ENCODE results near the gene MIDN. TPM values are rescaled to one million over a fixed set of nuclear protein-coding genes. Genes with fewer than 3 reads are reported as not detected.

MIDN gene
- total and polyA plus RNA-seq, 2 experiments from 2014 or later: 30.1 to 98.4 TPM

- H2AFZ ChIP-seq: no peak overlapping the region
- 91% methylated on average over 46 of the region's 46 CpGs for WGBS (ENCODE audit: low lambda C conversion rate, missing lambda C conversion rate)
- no peaks in the 10 kb centered on the region for H3K36me3 ChIP-seq (replicated peaks; ENCODE audit: insufficient read depth, low read depth)
- peak overlapping the region; percentile 98 for H3K27ac ChIP-seq
- peaks cover 30% of the 10 kb centered on the region for H4K20me1 ChIP-seq (ENCODE audit: insufficient read depth, poor library complexity, severe bottlenecking)
- H3K79me2 ChIP-seq: peaks cover 58% of the 10 kb centered on the region
- DNase-seq (ENCODE audit: low spot score): no peak
- no peaks in the 10 kb centered on the region for H3K27me3 ChIP-seq
- peaks cover 69% of the 10 kb centered on the region for H3K4me1 ChIP-seq (ENCODE audit: insufficient read depth)
- H3K9me2 ChIP-seq (replicated peaks; ENCODE audit: insufficient read depth): no peaks in the 10 kb centered on the region
- TF ChIP-seq EZH2phosphoT487 (IDR thresholded peaks at IDR 0.05; ENCODE audit: low read depth, severe bottlenecking, unreplicated experiment) (no peak), CTCF (IDR thresholded peaks at IDR 0.05; ENCODE audit: poor library complexity) (no peak), EZH2 (IDR thresholded peaks at IDR 0.05; ENCODE audit: borderline replicate concordance) (no peak)
- no peak overlapping the region for H3K4me2 ChIP-seq
- H3K4me3 ChIP-seq: no peak overlapping the region
- H3K9me3 ChIP-seq (ENCODE audit: low read depth): no peaks in the 10 kb centered on the region
Observed at GRCh38 chr19:1256646-1257474, 8.5 kb downstream of the MIDN start.

GRCh38 chr19:1257475-1258162, 9.2 kb downstream of the MIDN start:
- Histone ChIP-seq H3K27ac (peak overlapping the region; percentile 98), H3K79me2 (peaks cover 50% of the 10 kb centered on the region), H4K20me1 (ENCODE audit: insufficient read depth, poor library complexity, severe bottlenecking) (peaks cover 28% of the 10 kb centered on the region), H3K4me2 (peak overlapping the region; percentile 86), H3K9me2 (replicated peaks; ENCODE audit: insufficient read depth) (no peaks in the 10 kb centered on the region), H3K4me1 (ENCODE audit: insufficient read depth) (peaks cover 76% of the 10 kb centered on the region), H3K9me3 (ENCODE audit: low read depth) (no peaks in the 10 kb centered on the region), H2AFZ (no peak overlapping the region), H3K27me3 (no peaks in the 10 kb centered on the region), H3K4me3 (no peak overlapping the region), H3K36me3 (replicated peaks; ENCODE audit: insufficient read depth, low read depth) (no peaks in the 10 kb centered on the region)
- DNase-seq (ENCODE audit: low spot score): no peak
- TF ChIP-seq EZH2phosphoT487 (IDR thresholded peaks at IDR 0.05; ENCODE audit: low read depth, severe bottlenecking, unreplicated experiment): no peak
- no peak for TF ChIP-seq EZH2 (IDR thresholded peaks at IDR 0.05; ENCODE audit: borderline replicate concordance)
- TF ChIP-seq CTCF (IDR thresholded peaks at IDR 0.05; ENCODE audit: poor library complexity): no peak
- 77% methylated on average over 22 of the region's 23 CpGs for WGBS (ENCODE audit: low lambda C conversion rate, missing lambda C conversion rate)

GRCh38 chr19:1258163-1258492, 9.7 kb downstream of the MIDN start:
- Histone ChIP-seq H3K4me1 (ENCODE audit: insufficient read depth) (peaks cover 77% of the 10 kb centered on the region), H3K9me3 (ENCODE audit: low read depth) (no peaks in the 10 kb centered on the region), H3K9me2 (replicated peaks; ENCODE audit: insufficient read depth) (no peaks in the 10 kb centered on the region), H3K27ac (peak overlapping the region; percentile 98), H3K79me2 (peaks cover 49% of the 10 kb centered on the region), H3K4me2 (peak overlapping the region; percentile 86), H2AFZ (no peak overlapping the region), H3K36me3 (replicated peaks; ENCODE audit: insufficient read depth, low read depth) (no peaks in the 10 kb centered on the region), H4K20me1 (ENCODE audit: insufficient read depth, poor library complexity, severe bottlenecking) (peaks cover 28% of the 10 kb centered on the region), H3K27me3 (no peaks in the 10 kb centered on the region), H3K4me3 (no peak overlapping the region)
- 76% methylated on average over 6 of the region's 8 CpGs for WGBS (ENCODE audit: low lambda C conversion rate, missing lambda C conversion rate)
- DNase-seq (ENCODE audit: low spot score): no peak
- TF ChIP-seq EZH2 (IDR thresholded peaks at IDR 0.05; ENCODE audit: borderline replicate concordance) (no peak), CTCF (IDR thresholded peaks at IDR 0.05; ENCODE audit: poor library complexity) (no peak), EZH2phosphoT487 (IDR thresholded peaks at IDR 0.05; ENCODE audit: low read depth, severe bottlenecking, unreplicated experiment) (no peak)

Data from hepatocyte (in vitro differentiated cells).